CD1c-positive myeloid dendritic cell (primary cell): ENCODE measurements around the gene CTU2.

Experiments used
- DNase-seq: peaks from one replicate; pipeline ENCODE4 v3.0.0-alpha.2; 2016; ENCODE audit errors: extremely low spot score

CTU2 gene

DNA sequence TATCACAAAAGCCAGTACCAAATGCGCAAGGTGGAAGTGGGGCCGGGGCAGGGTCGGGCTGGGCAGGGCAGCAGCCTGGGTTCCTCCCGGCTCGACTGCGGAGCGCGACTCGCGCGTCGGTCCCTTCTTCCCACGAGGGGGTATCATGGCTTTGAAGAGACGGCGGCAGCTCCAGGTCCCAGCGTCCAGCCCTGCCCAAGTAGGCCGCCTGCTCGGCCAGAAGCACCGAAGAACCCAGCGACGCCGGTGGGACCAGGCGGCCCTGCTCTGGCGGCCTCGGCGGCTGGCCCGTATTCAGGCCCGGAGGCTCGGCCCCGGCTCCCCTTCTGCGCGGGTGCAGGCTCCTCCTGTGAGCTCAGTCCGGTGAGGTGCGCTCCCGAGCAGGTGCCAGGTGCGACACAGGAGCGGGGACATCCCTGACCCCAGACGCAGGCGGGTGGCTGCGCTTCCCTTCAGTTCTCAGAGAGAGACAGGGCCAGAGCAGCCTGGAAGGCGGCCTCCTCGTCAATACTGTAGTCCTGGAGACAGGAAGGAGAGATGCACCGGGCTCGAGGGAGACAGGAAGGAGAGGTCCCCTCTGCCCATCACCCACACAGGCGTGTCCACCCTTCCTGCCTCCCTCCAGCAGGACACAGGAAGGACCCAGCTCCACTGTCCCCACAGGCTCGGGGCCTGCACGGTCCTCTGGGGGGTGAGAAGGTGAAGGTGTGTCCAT is 9.0 kb upstream of the CTU2 start:
- DNase-seq = no peak

DNA sequence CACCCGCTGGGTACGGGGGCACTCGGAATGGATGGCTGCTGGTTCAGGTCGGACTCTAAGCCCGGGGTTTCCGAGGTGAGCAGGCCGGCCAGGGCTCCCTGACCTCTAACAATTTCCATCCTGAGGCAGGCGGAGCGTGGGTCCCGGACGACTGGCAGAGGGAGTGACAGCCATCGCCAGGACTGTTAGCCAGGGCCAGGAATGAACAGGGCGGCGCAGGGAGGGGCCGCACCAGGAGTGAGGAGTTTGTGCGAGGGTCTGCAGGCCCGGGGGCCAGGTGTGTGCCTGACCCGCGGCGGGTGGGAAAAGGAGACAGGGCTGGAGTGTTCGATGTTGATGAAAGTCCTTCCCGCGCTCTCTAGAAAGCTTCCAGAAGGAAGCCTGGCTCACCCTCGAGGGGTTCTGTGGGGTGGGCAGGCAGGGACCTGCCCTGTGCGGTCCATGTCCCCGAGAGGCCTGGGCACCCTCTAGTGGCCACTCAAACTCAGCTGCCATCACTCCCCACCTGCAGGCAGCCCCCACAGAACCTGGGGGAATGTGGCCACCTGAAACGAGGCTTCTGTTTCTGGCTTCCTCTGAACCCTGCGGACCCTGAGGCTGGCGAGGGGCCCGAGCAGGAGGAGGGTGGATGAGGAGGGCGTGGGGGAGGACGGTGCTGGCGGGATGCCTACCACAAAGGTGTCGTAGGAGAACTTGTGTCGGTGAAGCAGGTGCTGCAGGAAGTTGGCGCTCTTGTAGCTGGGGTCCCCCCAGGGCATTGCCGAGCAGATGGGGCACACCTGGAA is 8.3 kb upstream of the CTU2 start:
- no peak for DNase-seq

GRCh38 chr16:88698646-88699045 is 7.7 kb upstream of the CTU2 start:
- DNase-seq = no peak

DNA sequence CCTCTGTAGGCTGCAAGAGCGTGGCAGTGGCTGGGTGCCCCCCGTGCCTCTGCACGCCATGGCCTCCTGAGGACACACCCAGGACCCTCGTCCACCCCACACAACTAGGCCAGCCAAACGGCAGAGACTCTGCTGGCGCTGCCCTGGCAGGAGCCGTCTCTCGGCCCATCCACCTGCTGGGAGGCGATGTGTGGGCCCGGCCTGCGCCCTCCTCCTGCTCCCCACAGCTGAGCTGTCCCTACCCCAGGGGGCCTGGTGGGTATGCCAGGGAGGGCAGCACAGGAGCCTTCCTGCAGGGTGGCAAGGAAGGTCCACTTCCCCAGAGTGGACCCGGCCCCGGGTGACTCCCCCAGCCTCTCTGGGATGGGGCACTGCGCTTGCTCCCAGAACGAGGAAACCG is 7.1 kb upstream of the CTU2 start:
- DNase-seq = no peak

DNA sequence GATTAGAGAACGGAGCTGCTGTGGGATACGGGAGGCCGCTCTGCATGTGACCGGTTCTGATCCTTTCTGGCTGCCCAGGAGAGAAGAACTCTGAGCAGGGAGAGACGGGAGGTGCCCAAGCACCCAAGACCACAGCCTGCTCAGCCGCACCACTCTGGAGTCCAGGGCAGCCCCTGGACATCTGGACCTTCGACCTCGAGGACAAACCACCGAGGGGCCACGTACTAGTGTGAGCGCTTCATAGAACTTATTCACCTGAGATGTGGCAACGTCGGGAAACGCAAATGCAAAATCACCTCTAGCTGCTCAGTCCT is 6.0 kb upstream of the CTU2 start:
- no peak for DNase-seq

DNA sequence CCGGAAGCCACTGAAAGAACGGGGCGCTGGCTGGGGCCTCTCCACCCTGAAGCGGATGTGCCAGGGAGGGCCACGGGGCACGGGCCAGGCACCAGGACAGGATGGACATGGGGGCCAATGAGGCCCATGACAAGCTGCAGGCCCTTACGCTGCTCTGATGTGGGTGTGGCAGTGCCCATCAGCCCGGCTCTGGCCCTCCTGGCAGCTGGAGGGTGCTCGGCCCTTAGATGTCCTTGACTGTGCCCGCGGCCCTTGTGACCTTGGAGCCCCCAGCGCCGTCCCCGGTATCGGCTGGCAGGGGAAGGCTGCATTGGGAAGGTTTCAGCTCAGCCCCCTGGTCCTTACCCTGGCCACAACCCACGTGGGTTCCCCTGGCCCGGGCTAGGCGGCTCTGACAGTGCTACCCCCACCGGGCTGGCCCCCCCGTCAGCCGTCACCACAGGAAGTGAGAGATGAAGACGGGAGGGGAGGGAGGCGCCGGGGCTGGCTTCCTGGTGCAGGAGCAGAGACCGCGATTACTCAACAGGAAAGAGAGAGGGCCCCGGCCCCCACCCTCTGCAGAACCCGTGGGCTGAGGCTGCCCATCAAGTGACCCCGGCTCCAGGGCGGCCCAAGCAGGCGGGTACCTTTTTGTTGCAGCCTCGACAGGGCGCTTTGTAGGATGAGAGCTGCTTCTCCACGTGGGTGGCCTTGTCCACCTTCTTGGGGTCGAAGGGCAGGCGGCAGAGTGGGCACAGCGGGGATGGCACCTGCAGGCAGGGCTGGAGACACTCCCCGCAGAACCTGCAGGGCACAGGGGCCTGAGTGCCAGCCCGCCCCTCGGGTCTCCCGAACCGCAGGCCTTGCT is 5.4 kb upstream of the CTU2 start:
- DNase-seq = peak; percentile 97

GRCh38 chr16:88701581-88702370 is 4.5 kb upstream of the CTU2 start:
- no peak for DNase-seq

DNA sequence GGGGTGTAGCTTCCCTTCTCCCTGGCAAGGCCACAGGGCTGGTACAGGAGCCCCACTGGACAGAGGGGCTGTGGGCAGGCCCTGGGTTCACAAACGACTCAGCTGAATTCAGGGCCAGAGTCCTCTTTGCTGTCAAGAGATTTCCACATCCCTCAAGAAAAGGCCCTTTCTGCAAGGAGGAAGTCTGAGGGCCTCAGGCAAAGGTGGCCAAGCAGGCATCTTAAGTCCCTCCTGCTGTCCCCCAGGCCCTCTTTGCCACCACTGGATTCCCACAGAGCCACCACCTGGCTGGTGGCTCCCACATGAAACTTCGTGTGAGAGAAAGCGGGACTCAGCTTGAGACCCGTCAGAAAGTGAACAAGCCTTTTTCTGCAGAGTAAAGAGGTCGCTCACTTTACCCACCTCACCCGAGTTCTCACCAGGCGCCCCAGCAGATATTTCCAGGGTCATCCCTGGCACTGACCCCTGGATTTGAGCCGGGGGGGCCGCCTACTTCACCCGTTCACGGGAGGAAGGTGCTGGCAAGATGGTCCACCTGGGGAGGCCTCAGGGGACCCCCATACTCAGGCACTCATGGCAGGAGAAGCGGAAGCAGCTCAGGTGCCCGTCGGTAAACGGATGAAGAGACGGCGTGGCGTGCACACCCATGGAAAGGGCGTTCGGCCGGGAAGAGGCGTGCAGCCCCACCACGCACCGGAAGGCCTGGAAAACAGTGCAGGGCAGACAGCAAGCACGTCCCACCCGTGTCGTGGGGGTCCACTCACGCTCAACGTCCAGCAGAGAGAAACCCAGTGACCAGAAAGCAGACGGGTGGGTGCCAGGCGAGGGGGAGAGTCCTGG is 3.7 kb upstream of the CTU2 start:
- DNase-seq = peak; percentile 66

DNA sequence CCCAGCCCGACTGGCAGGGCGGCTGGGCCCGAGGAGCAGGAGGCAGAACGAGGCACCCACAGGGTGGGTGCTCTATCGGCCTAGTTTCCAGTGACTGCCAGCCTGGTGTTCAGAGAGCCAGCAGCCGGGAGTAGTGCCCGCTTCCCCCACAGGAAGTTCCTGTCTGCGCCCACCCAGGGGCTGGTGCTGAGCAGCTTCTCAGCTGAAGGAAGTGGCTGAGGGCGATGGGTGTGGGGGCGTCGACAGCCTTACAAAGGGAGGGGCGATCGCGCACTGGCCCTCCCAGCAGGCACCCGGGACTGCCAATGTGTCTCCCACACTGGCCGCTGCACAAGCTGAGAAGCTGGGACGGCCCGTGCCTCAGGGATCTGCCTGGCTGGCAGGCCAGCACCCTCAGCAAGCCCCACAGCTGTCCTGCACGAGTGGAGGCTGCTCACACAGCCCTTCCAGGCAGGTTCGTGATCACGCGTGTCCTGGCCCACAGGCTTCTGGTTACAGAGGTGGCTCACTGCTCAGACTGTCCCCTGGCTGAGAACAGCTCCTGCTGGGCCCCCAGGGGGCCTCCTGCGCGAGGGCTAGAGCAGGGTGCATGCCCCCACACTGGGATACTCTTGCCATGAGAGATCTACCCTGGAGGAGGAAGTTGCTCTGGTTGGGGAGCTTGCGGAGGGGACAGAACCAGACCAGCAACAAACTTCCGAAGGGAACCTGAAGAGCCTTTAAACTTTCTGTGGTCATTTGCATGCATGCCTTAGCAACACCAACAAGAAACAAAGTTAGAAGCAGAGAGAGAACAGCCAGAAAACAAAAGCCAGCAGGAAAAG is 2.6 kb upstream of the CTU2 start:
- DNase-seq = peak; percentile 94

GRCh38 chr16:88705076-88705684 is 1.1 kb upstream of the CTU2 start:
- peak; percentile 82 for DNase-seq

- no peak for DNase-seq
These were observed 488 bp upstream of the CTU2 start for GRCh38 chr16:88705801-88706228.

GRCh38 chr16:88706965-88707826 is 893 bp downstream of the CTU2 start:
- DNase-seq = no peak

GRCh38 chr16:88710556-88710955 is 4.3 kb downstream of the CTU2 start:
- DNase-seq = no peak

DNA sequence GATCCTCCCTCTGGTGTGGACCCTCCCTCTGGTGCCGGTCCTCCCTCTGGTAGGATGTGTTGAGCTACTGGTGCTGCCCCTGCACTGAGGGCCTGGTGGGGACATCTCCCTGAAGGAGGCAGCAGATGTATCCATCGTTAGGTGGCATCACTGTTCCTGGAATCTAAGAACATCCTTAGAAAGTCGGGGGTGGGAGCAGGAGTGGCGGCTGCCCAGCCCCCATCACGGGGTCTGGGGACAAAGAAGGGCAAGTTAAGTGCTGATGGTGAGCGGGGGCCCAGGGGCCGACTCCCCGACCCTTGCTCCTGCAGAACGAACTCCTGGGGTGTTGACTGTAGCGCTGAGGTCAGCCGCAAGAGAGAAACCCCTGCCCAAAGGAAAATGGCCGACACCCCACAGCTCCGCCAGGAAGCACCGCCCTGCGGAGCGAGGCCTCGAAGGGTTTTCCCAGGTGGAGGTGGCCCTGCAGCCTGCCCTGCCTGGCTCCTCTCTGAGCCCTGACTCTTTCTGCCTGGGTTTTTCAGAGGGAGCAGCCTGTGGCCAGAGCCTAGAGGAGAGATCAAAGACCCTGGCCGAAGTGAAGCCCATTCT is 5.5 kb downstream of the CTU2 start:
- no peak for DNase-seq

GRCh38 chr16:88712362-88712979 is 6.2 kb downstream of the CTU2 start:
- no peak for DNase-seq

- no peak for DNase-seq
These were observed 6.8 kb downstream of the CTU2 start for GRCh38 chr16:88713054-88713453.

DNA sequence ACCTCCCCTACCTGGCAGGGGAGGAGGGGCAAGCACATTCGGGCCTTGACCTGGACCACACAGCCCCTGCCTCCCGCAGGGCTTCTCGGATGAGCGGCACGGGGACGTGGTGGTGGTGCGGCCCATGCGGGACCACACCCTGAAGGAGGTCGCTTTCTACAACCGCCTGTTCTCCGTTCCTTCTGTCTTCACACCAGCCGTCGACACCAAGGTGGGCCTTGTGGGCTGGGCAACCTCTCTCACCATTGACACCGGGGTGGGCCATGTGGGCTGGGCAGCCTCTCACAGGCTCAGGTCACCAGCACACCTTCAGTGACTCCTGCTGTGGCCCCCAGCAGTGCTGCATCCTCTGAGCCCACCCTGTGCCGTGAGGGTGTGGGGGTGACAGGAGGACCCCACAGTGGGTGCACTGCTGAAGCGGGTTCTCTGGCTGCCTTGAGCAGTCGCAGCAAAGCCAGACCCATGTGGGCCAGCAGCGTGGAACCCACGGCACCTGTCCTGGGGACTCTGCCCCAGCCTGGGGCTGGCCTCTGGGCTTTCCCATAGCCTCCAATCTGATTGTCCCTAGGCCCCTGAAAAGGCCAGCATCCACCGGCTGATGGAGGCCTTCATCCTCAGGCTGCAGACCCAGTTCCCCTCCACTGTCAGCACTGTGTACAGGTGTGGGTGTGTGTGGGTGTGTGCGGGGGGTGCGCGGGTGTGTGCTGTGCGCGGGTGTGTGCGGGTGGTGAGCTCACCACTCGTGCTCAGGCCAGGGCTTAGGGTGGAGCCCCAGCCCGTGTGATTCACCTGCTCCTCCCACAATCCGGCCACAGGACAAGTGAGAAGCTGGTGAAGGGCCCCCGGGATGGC is 7.5 kb downstream of the CTU2 start:
- DNase-seq = no peak
